Measurements from ENCODE around the gene TOB1.

The TOB1 gene

GRCh38 chr17:50816271-50816670 lies 49.9 kb downstream of the TOB1 start:
- TF ChIP-seq TAF1 (IDR thresholded peaks at IDR 0.05; ENCODE audit: borderline replicate concordance, insufficient read depth, low read length) (no peak), SIN3A (IDR thresholded peaks at IDR 0.05; ENCODE audit: borderline replicate concordance, insufficient read depth, low read length) (no peak)

DNA sequence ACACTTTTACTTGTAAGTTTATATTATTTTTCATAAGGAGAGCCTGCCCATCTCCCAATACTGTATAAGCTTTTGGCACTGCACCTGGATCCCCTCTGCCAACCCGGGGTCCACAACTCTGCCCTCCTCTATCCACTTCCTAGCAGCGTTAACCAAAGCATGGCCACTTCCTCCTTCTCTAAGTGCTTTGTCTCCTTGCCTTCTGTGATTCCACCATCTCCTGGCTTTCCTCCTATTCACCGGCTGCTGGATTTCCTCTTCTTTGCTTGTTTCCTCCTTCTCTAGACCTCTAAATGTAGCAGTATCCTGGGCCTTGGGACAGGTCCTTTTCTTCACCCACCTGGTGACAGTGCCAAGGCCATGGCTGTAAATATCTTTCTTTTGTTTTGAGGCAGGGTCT lies 50.8 kb downstream of the TOB1 start:
- TF ChIP-seq FOXP2 (optimal IDR thresholded peaks at IDR 0.05; ENCODE audit: borderline replicate concordance, extremely low read depth, extremely low read length, insufficient read depth): no peak
- TF ChIP-seq TAF1 (IDR thresholded peaks at IDR 0.05; ENCODE audit: borderline replicate concordance, insufficient read depth, low read length): no peak
- TF ChIP-seq REST (IDR thresholded peaks at IDR 0.05; ENCODE audit: insufficient read depth in 1 of 2, low read depth in 2 of 2, low read length in 2 of 2): no peak
- no peak for TF ChIP-seq POLR2AphosphoS5 (IDR thresholded peaks at IDR 0.05; ENCODE audit: low read depth, low read length)
- TF ChIP-seq SIN3A (IDR thresholded peaks at IDR 0.05; ENCODE audit: borderline replicate concordance, insufficient read depth, low read length): no peak

GRCh38 chr17:50813583-50813982 lies 52.6 kb downstream of the TOB1 start:
- no peak for TF ChIP-seq REST (IDR thresholded peaks at IDR 0.05; ENCODE audit: insufficient read depth in 1 of 2, low read depth in 2 of 2, low read length in 2 of 2)
- no peak for TF ChIP-seq TAF1 (IDR thresholded peaks at IDR 0.05; ENCODE audit: borderline replicate concordance, insufficient read depth, low read length)
- no peak for TF ChIP-seq SIN3A (IDR thresholded peaks at IDR 0.05; ENCODE audit: borderline replicate concordance, insufficient read depth, low read length)
- no peak for TF ChIP-seq POLR2AphosphoS5 (IDR thresholded peaks at IDR 0.05; ENCODE audit: low read depth, low read length)
- no peak for TF ChIP-seq FOXP2 (optimal IDR thresholded peaks at IDR 0.05; ENCODE audit: borderline replicate concordance, extremely low read depth, extremely low read length, insufficient read depth)
